Measurements from ENCODE around the gene PSMD5.

PSMD5 gene

GRCh38 chr9:120854596-120855327, 12.0 kb upstream of the PSMD5 start:
- Histone ChIP-seq H3K36me3 (peaks cover 92% of the 10 kb centered on the region), H3K4me1 (ENCODE audit: control insufficient read depth in 1 of 2, insufficient read depth in 1 of 2, low read depth in 1 of 2, low read length in 1 of 2) (no peaks in the 10 kb centered on the region), H3K27me3 (no peaks in the 10 kb centered on the region), H3K9me3 (no peaks in the 10 kb centered on the region), H3K27ac (no peak overlapping the region), H3K4me3 (ENCODE audit: low read depth in 1 of 2, low read length in 1 of 2) (no peak overlapping the region)
- TF ChIP-seq CTCF (IDR thresholded peaks at IDR 0.05), result no peak

GRCh38 chr9:120853198-120853597, 10.5 kb upstream of the PSMD5 start:
- no peak overlapping the region for H3K4me3 ChIP-seq (ENCODE audit: low read depth in 1 of 2, low read length in 1 of 2)
- peaks cover 86% of the 10 kb centered on the region for H3K36me3 ChIP-seq
- no peak for TF ChIP-seq CTCF (IDR thresholded peaks at IDR 0.05)
- no peaks in the 10 kb centered on the region for H3K27me3 ChIP-seq
- no peaks in the 10 kb centered on the region for H3K4me1 ChIP-seq (ENCODE audit: control insufficient read depth in 1 of 2, insufficient read depth in 1 of 2, low read depth in 1 of 2, low read length in 1 of 2)
- no peak overlapping the region for H3K27ac ChIP-seq
- no peaks in the 10 kb centered on the region for H3K9me3 ChIP-seq

- H3K27me3 ChIP-seq, result no peaks in the 10 kb centered on the region
- peaks cover 78% of the 10 kb centered on the region for H3K36me3 ChIP-seq
- no peak overlapping the region for H3K4me3 ChIP-seq (ENCODE audit: low read depth in 1 of 2, low read length in 1 of 2)
- TF ChIP-seq CTCF (IDR thresholded peaks at IDR 0.05), result no peak
- H3K9me3 ChIP-seq, result no peaks in the 10 kb centered on the region
- H3K27ac ChIP-seq, result no peak overlapping the region
- H3K4me1 ChIP-seq (ENCODE audit: control insufficient read depth in 1 of 2, insufficient read depth in 1 of 2, low read depth in 1 of 2, low read length in 1 of 2), result no peaks in the 10 kb centered on the region
These were observed 9.7 kb upstream of the PSMD5 start for GRCh38 chr9:120852240-120853010.

GRCh38 chr9:120851449-120851848, 8.7 kb upstream of the PSMD5 start:
- TF ChIP-seq CTCF (IDR thresholded peaks at IDR 0.05), result no peak
- H3K27ac ChIP-seq, result no peak overlapping the region
- peaks cover 69% of the 10 kb centered on the region for H3K36me3 ChIP-seq

GRCh38 chr9:120850315-120850714, 7.6 kb upstream of the PSMD5 start:
- no peaks in the 10 kb centered on the region for H3K4me1 ChIP-seq (ENCODE audit: control insufficient read depth in 1 of 2, insufficient read depth in 1 of 2, low read depth in 1 of 2, low read length in 1 of 2)
- peaks cover 59% of the 10 kb centered on the region for H3K36me3 ChIP-seq
- no peak for TF ChIP-seq CTCF (IDR thresholded peaks at IDR 0.05)
- H3K4me3 ChIP-seq (ENCODE audit: low read depth in 1 of 2, low read length in 1 of 2), result no peak overlapping the region
- no peak overlapping the region for H3K27ac ChIP-seq
- H3K27me3 ChIP-seq, result no peaks in the 10 kb centered on the region
- no peaks in the 10 kb centered on the region for H3K9me3 ChIP-seq

More at GRCh38 chr9:120851449-120851848, 8.7 kb upstream of the PSMD5 start:
- H3K27me3 ChIP-seq, result no peaks in the 10 kb centered on the region
- no peaks in the 10 kb centered on the region for H3K9me3 ChIP-seq
- H3K4me3 ChIP-seq (ENCODE audit: low read depth in 1 of 2, low read length in 1 of 2), result no peak overlapping the region
- H3K4me1 ChIP-seq (ENCODE audit: control insufficient read depth in 1 of 2, insufficient read depth in 1 of 2, low read depth in 1 of 2, low read length in 1 of 2), result no peaks in the 10 kb centered on the region
